Neural crest cell (in vitro differentiated cells): ENCODE measurements around the gene SHCBP1L. TPM values are rescaled to one million over a fixed set of nuclear protein-coding genes. Genes with fewer than 3 reads are reported as not detected.
"Not testable (repeated sequence)": the region's sequence is repeated elsewhere in the genome, so short reads cannot be mapped to it uniquely, and the experiment has no call there.

Source experiments
- DNase-seq: peaks from one replicate; pipeline ENCODE4 v3.0.0; 2021; ENCODE audit warnings: low read depth, mixed read lengths, low spot score
- H3K27ac Mint-ChIP-seq: one replicate; pipeline ENCODE4 v1.8.0; 2021; ENCODE audit warnings: mild to moderate bottlenecking, mixed read lengths; ENCODE audit not compliant: unreplicated experiment
- H3K27me3 Mint-ChIP-seq: 2 replicates; pipeline ENCODE4 v1.8.0; 2021; ENCODE audit warnings: low read depth, mild to moderate bottlenecking, mixed read lengths
- H3K36me3 Mint-ChIP-seq: 2 replicates; pipeline ENCODE4 v1.8.0; 2021; ENCODE audit warnings: low read depth, mild to moderate bottlenecking, mixed read lengths
- H3K4me1 Mint-ChIP-seq: 2 replicates; pipeline ENCODE4 v1.8.0; 2021; ENCODE audit warnings: mixed read lengths
- H3K4me3 Mint-ChIP-seq: one replicate; pipeline ENCODE4 v1.8.0; 2021; ENCODE audit warnings: mild to moderate bottlenecking, mixed read lengths
- H3K9me3 Mint-ChIP-seq: 2 replicates; pipeline ENCODE4 v1.8.0; 2021; ENCODE audit warnings: mixed read lengths
- CTCF ChIP-seq: fragments of 200-600 bp; sonication (generic); conservative IDR thresholded peaks from 2 replicates; pipeline ENCODE4 v1.5.0; 2021; ENCODE audit warnings: antibody characterized with exemption, mild to moderate bottlenecking
- total RNA-seq: library from RNA; stranded (reverse); gene quantifications from 2 replicates; pipeline ENCODE4 v1.2.1, GENCODE V29; 2021

SHCBP1L gene
- total RNA-seq, 1 donor from 2014 or later, result not detected

DNA sequence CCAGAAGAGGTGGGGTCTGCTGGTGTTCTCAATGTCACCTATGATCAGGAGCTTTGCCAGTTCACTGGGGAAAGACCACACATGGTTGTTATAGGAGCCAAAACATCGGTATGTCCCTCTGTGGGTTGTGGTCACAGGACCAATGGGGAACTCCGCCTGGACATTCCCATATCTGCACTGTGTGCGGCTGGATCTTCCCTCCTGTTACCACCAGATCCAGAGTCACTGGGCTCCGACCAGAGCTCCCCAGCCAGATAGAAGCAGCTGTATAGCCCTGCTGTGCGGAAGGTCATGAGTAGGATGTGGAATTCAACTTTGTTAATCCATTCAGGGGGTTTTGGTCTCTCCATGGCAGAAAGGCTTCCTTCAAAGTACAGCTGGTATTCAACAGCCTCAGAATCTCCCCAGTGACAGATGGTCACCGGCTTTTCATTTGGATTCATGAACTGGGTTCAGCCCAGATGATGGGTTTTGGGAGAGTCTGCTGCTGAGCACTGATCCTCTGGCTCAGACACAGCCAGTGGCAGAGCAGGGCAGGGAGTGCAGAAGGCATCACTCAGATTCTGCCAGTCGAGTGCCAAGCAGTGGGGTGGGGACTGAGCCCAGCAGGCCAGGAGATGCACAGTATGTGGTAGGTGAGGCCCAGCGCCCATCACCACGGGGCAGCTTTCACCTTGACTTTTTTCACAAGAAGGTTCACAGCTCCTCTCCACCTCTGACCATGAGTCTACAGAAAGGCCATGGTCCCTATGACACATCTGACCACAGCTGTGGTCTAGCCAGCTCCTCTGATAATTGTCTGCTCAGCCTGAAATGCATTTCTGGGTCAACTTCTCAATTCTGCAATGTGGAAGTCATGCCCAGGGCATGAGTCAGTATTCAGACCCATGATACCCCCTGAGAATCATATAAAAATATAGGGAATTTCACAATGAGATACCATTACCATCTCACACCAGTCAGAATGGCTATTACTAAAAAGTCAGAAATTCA lies 2.9 kb upstream of the SHCBP1L start:
- no peaks in the 10 kb centered on the region for H3K9me3 Mint-ChIP-seq
- no peaks in the 10 kb centered on the region for H3K4me1 Mint-ChIP-seq
- no peak overlapping the region for H3K4me3 Mint-ChIP-seq
- no peak for DNase-seq
- no peak for TF ChIP-seq CTCF
- H3K36me3 Mint-ChIP-seq, result no peaks in the 10 kb centered on the region
- H3K27ac Mint-ChIP-seq, result no peak overlapping the region
- no peaks in the 10 kb centered on the region for H3K27me3 Mint-ChIP-seq

DNA sequence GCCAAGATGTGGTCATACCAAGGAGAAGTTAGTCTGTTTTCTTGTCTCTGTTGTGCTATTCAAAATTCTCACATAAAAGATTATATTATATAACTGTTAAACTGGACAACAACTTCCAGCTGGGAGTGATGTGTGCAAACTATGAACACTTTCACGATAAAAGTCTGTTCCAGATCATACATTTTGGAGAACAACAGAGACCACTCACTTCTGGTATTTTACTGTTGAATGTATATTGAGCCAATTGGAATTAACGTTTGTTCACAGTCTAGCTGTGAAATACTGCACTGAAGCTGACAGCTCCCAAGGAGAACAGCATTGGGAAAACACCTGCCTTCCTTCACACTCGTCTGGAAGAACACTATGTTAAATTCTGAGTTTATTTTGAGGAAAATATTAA lies 860 bp upstream of the SHCBP1L start:
- no peaks in the 10 kb centered on the region for H3K9me3 Mint-ChIP-seq
- no peak overlapping the region for H3K27ac Mint-ChIP-seq
- TF ChIP-seq CTCF, result no peak
- H3K27me3 Mint-ChIP-seq, result no peaks in the 10 kb centered on the region
- H3K36me3 Mint-ChIP-seq, result no peaks in the 10 kb centered on the region
- no peak for DNase-seq
- H3K4me3 Mint-ChIP-seq, result no peak overlapping the region
- no peaks in the 10 kb centered on the region for H3K4me1 Mint-ChIP-seq

DNA sequence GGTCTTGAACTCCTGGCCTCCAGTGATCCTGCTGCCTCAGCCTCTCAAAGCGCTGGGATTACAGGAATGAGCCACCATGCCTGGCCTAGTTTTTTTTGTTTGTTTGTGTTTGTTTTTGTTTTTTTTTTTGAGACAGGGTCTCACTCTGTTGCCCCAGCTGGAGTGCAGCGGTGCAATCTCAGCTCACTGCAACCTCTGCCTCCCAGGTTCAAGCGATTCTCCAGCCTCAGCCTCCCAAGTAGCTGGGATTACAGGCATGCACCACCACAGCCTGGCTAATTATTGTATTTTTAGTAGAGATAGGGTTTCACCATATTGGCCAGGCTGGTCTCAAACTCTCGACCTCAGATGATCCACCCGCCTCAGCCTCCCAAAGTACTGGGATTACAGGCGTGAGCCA lies 9.6 kb downstream of the SHCBP1L start:
- DNase-seq, H3K4me1 Mint-ChIP-seq, H3K27ac Mint-ChIP-seq, H3K9me3 Mint-ChIP-seq, H3K36me3 Mint-ChIP-seq, H3K4me3 Mint-ChIP-seq: not testable (repeated sequence)
- peaks cover 26% of the 10 kb centered on the region for H3K27me3 Mint-ChIP-seq

GRCh38 chr1:182942145-182942544 lies 10.8 kb downstream of the SHCBP1L start:
- H3K27ac Mint-ChIP-seq, H3K9me3 Mint-ChIP-seq, H3K36me3 Mint-ChIP-seq, H3K4me1 Mint-ChIP-seq: not testable (repeated sequence)
- DNase-seq, result peak; percentile 39
- H3K27me3 Mint-ChIP-seq, result peaks cover 31% of the 10 kb centered on the region
- peak overlapping the region; percentile 33 for H3K4me3 Mint-ChIP-seq

DNA sequence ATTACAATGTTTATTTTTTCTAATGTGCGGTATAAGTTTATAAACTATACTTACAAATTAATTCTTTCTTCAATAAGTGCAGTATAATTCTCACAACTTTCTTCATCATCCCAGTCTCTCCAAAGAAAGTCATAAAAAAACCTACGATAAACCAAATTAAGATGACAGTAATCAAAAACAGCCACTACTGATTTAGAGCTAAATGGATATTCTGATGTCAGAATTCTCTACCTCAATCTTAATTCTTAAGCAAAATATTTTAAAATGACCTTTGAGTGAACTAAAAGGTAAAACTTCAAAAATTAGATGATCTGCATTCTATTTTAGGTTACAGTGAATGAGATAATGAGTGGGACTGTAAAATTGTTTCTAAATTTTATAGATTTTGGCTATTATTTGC lies 13.6 kb downstream of the SHCBP1L start:
- peaks cover 4% of the 10 kb centered on the region for H3K4me1 Mint-ChIP-seq
- peaks cover 3% of the 10 kb centered on the region for H3K36me3 Mint-ChIP-seq
- TF ChIP-seq CTCF, result no peak
- DNase-seq, result no peak
- no peak overlapping the region for H3K27ac Mint-ChIP-seq
- peaks cover 5% of the 10 kb centered on the region for H3K9me3 Mint-ChIP-seq
- H3K4me3 Mint-ChIP-seq, result no peak overlapping the region
- peaks cover 31% of the 10 kb centered on the region for H3K27me3 Mint-ChIP-seq

DNA sequence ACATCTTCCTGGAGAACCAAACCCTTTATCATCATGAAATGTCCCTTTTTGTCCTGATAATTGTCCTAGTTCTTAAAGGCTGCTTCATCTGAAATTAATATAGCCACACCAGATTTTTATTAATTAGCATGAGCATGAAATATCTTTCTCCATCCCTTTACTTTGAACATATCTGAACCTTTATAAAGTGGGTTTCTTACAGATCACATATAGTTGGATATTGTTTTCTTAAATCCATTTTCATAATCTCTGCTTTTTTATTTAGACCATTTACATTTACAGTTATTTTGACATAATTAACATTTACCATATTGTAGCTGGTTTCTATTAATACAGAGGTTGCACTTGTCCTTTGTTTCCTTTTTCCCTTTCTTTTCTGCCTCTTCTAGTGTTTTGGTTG lies 17.2 kb downstream of the SHCBP1L start:
- TF ChIP-seq CTCF, result no peak
- H3K27me3 Mint-ChIP-seq, result peaks cover 22% of the 10 kb centered on the region
- H3K27ac Mint-ChIP-seq, result no peak overlapping the region
- H3K36me3 Mint-ChIP-seq, result peaks cover 3% of the 10 kb centered on the region
- H3K4me1 Mint-ChIP-seq, result no peaks in the 10 kb centered on the region
- no peak for DNase-seq
- H3K4me3 Mint-ChIP-seq, result no peak overlapping the region
- H3K9me3 Mint-ChIP-seq, result peaks cover 8% of the 10 kb centered on the region
